Activated CD8-positive, alpha-beta memory T cell treated with anti-CD3 and anti-CD28 coated beads, Interleukin-2, amount 50 U/mL, for 24 hours (primary cell): Measurements from ENCODE around the gene FHIP1A.
A peak's percentile ranks its signal among the peaks of the same experiment; 100 is the strongest.
"Not testable (repeated sequence)": the region's sequence is repeated elsewhere in the genome, so short reads cannot be mapped to it uniquely, and the experiment has no call there.

Experiments
- DNase-seq: peaks from one replicate; pipeline ENCODE4 v3.0.0-alpha.2; 2020; ENCODE audit errors: extremely low read depth

The FHIP1A gene

GRCh38 chr4:151408630-151409469, at the start of gene FHIP1A:
Gene FHIP1A, plus strand, starts transcription at chr4:151409176. Its CDS starts 157,084 bp downstream, at chr4:151566260.
- DNase-seq, result peak; percentile 47

- DNase-seq, result no peak
Observed at GRCh38 chr4:151359576-151359975, 49.4 kb upstream of the FHIP1A start.

GRCh38 chr4:151361126-151361525, 47.9 kb upstream of the FHIP1A start:
- DNase-seq, result no peak

- DNase-seq, result no peak
Observed at GRCh38 chr4:151361966-151362365, 47.0 kb upstream of the FHIP1A start.

GRCh38 chr4:151362404-151363164, 46.4 kb upstream of the FHIP1A start:
- DNase-seq, result peak; percentile 47

- no peak for DNase-seq
Observed at GRCh38 chr4:151376540-151376939, 32.4 kb upstream of the FHIP1A start.

GRCh38 chr4:151389311-151389710, 19.7 kb upstream of the FHIP1A start:
- no peak for DNase-seq

GRCh38 chr4:151389799-151390198, 19.2 kb upstream of the FHIP1A start:
- DNase-seq, result not testable (repeated sequence)

- DNase-seq, result no peak
Observed at GRCh38 chr4:151395873-151396272, 13.1 kb upstream of the FHIP1A start.

GRCh38 chr4:151400343-151400742, 8.6 kb upstream of the FHIP1A start:
- DNase-seq, result no peak

- DNase-seq, result no peak
Observed at GRCh38 chr4:151401739-151402138, 7.2 kb upstream of the FHIP1A start.

- no peak for DNase-seq
Observed at GRCh38 chr4:151402145-151402865, 6.7 kb upstream of the FHIP1A start.

- DNase-seq, result no peak
Observed at GRCh38 chr4:151403656-151404055, 5.3 kb upstream of the FHIP1A start.

- DNase-seq, result not testable (repeated sequence)
Observed at GRCh38 chr4:151404802-151405201, 4.2 kb upstream of the FHIP1A start.

- no peak for DNase-seq
Observed at GRCh38 chr4:151407018-151407417, 2.0 kb upstream of the FHIP1A start.

- DNase-seq, result no peak
Observed at GRCh38 chr4:151407466-151408379, 1.3 kb upstream of the FHIP1A start.

GRCh38 chr4:151408380-151408629, 671 bp upstream of the FHIP1A start:
- no peak for DNase-seq

- no peak for DNase-seq
Observed at GRCh38 chr4:151409470-151410313, 716 bp downstream of the FHIP1A start.

GRCh38 chr4:151415978-151416377, 7.0 kb downstream of the FHIP1A start:
- no peak for DNase-seq

- no peak for DNase-seq
Observed at GRCh38 chr4:151417164-151417571, 8.2 kb downstream of the FHIP1A start.
